Measurements from ENCODE around the gene SLC22A3. TPM values are rescaled to one million over a fixed set of nuclear protein-coding genes. Genes with fewer than 3 reads are reported as not detected.
"Not testable (repeated sequence)": the region's sequence is repeated elsewhere in the genome, so short reads cannot be mapped to it uniquely, and the experiment has no call there.

The SLC22A3 gene
- total and polyA plus RNA-seq, 11 donors = 0.45 to 3.0 (median 0.75) TPM

- Histone ChIP-seq H3K4me1 (peaks cover 0 to 41% (median 0%) of the 10 kb centered on the region in 12 donors), H3K4me3 (no peak overlapping the region), H3K36me3 (no peaks in the 10 kb centered on the region), H3K27me3 (no peaks in the 10 kb centered on the region), H3K9me3 (no peaks in the 10 kb centered on the region), H3K27ac (peak overlapping the region in 1 of 12 donors; percentile 66)
- no peak for TF ChIP-seq CTCF (IDR thresholded peaks at IDR 0.05)
- no peak for TF ChIP-seq POLR2A (IDR thresholded peaks at IDR 0.05)
- DNase-seq (no peak), ATAC-seq (no peak)
- WGBS, 4 donors = 72 to 89% (median 80%) methylated on average over 3 of the region's 3 CpGs
- intact Hi-C loops (cut with DNase I) = no loop called here
Measured at GRCh38 chr6:160461641-160462040, 113.5 kb downstream of the SLC22A3 start.

GRCh38 chr6:160462116-160462515 lies 113.9 kb downstream of the SLC22A3 start:
- H3K4me3 ChIP-seq = no peak overlapping the region
- TF ChIP-seq POLR2A (IDR thresholded peaks at IDR 0.05) (no peak), CTCF (IDR thresholded peaks at IDR 0.05) (no peak)
- no peak for DNase-seq
- no peaks in the 10 kb centered on the region for H3K27me3 ChIP-seq
- no peak for ATAC-seq
- no peaks in the 10 kb centered on the region for H3K9me3 ChIP-seq
- H3K4me1 ChIP-seq = peaks cover 0 to 41% (median 0%) of the 10 kb centered on the region in 12 donors
- H3K36me3 ChIP-seq = no peaks in the 10 kb centered on the region
- intact Hi-C loops (cut with DNase I) = no loop called here
- H3K27ac ChIP-seq = peak overlapping the region in 1 of 12 donors; percentile 66

GRCh38 chr6:160462551-160463109 lies 114.5 kb downstream of the SLC22A3 start:
- H3K4me3 ChIP-seq = no peak overlapping the region
- intact Hi-C loops (cut with DNase I) = no loop called here
- TF ChIP-seq CTCF (IDR thresholded peaks at IDR 0.05) (no peak), POLR2A (IDR thresholded peaks at IDR 0.05) (no peak)
- no peaks in the 10 kb centered on the region for H3K27me3 ChIP-seq
- H3K36me3 ChIP-seq = no peaks in the 10 kb centered on the region
- 45 to 70% (median 62%) methylated on average over 3 of the region's 3 CpGs for WGBS, 4 donors
- ATAC-seq (no peak), DNase-seq (no peak)
- no peaks in the 10 kb centered on the region for H3K9me3 ChIP-seq
- peak overlapping the region in 1 of 12 donors; percentile 66 for H3K27ac ChIP-seq
- H3K4me1 ChIP-seq = peaks cover 0 to 39% (median 0%) of the 10 kb centered on the region in 12 donors

GRCh38 chr6:160464744-160465143 lies 116.6 kb downstream of the SLC22A3 start:
- Histone ChIP-seq H3K9me3 (no peaks in the 10 kb centered on the region), H3K4me1 (peaks cover 0 to 26% (median 0%) of the 10 kb centered on the region in 12 donors), H3K27ac (no peak overlapping the region), H3K36me3 (no peaks in the 10 kb centered on the region), H3K4me3 (no peak overlapping the region), H3K27me3 (peaks cover 0 to 4% (median 0%) of the 10 kb centered on the region in 9 donors)
- WGBS, 4 donors = 47 to 77% (median 70%) methylated on average over 3 of the region's 3 CpGs
- no peak for DNase-seq
- intact Hi-C loops (cut with DNase I) = no loop called here
- no peak for ATAC-seq
- TF ChIP-seq CTCF (IDR thresholded peaks at IDR 0.05) (no peak), POLR2A (IDR thresholded peaks at IDR 0.05) (no peak)

- H3K9me3 ChIP-seq; H3K27me3 ChIP-seq; DNase-seq; intact Hi-C loops (cut with DNase I); ATAC-seq; H3K27ac ChIP-seq; H3K36me3 ChIP-seq; H3K4me3 ChIP-seq: not testable (repeated sequence)
- 66 to 71% (median 70%) methylated on average over 14 of the region's 14 CpGs for WGBS, 4 donors
- H3K4me1 ChIP-seq = peaks cover 0 to 12% (median 0%) of the 10 kb centered on the region in 12 donors
Measured at GRCh38 chr6:160467261-160467871, 119.2 kb downstream of the SLC22A3 start.
